Activated CD8-positive, alpha-beta T cell treated with anti-CD3 and anti-CD28 coated beads for 36 hours (primary cell): ENCODE measurements around the gene BANP. TPM values are rescaled to one million over a fixed set of nuclear protein-coding genes. Genes with fewer than 3 reads are reported as not detected.
A peak's percentile ranks its signal among the peaks of the same experiment; 100 is the strongest.

Source experiments
- ATAC-seq: fragments of 200-7000 bp; cut with Tn5 transposase; one replicate; pipeline ENCODE4 v1.10.0; 2021; ENCODE audit warnings: mild to moderate bottlenecking, moderate library complexity
- CTCF ChIA-PET: fragments of 350-600 bp; sonication (Branson Sonifier 250); formaldehyde crosslinking; loops from one replicate; lab custom pipeline; 2021; ENCODE audit warnings: antibody characterized with exemption; lab: Charles Lee
- POLR2A ChIA-PET: fragments of 350-600 bp; sonication (Branson Sonifier 250); formaldehyde crosslinking; loops from one replicate; lab custom pipeline; 2021; ENCODE audit warnings: antibody characterized with exemption; lab: Charles Lee
- DNase-seq: peaks from one replicate; pipeline ENCODE4 v3.0.0-alpha.2; 2020
- H3K27ac Mint-ChIP-seq: one replicate; pipeline ENCODE4 v1.8.0; 2021; ENCODE audit warnings: mild to moderate bottlenecking, mixed read lengths
- H3K27me3 Mint-ChIP-seq: one replicate; pipeline ENCODE4 v1.8.0; 2021; ENCODE audit warnings: mixed read lengths
- H3K36me3 Mint-ChIP-seq: one replicate; pipeline ENCODE4 v1.8.0; 2021; ENCODE audit warnings: low read depth, mixed read lengths
- H3K4me1 Mint-ChIP-seq: one replicate; pipeline ENCODE4 v1.8.0; 2021; ENCODE audit warnings: low read depth, mixed read lengths
- H3K4me3 Mint-ChIP-seq: one replicate; pipeline ENCODE4 v1.8.0; 2021; ENCODE audit warnings: mild to moderate bottlenecking, moderate library complexity, mixed read lengths
- H3K9me3 Mint-ChIP-seq: one replicate; pipeline ENCODE4 v1.8.0; 2021; ENCODE audit warnings: mixed read lengths
- CTCF ChIP-seq: fragments of 200-600 bp; IDR thresholded peaks from one replicate; pipeline ENCODE4 v1.8.0; 2022; ENCODE audit warnings: antibody characterized with exemption, mild to moderate bottlenecking
- intact Hi-C: fragments of 100-400 bp; cut with micrococcal nuclease; formaldehyde crosslinking; loops from one replicate; pipeline ENCODE4 v1.10.0; 2022
- total RNA-seq, 2 experiments: library from RNA; stranded (reverse); gene quantifications; one replicate each; pipeline ENCODE4 v1.2.3, GENCODE V29; 2021

The BANP gene
- total RNA-seq, 2 experiments from 2014 or later, result 32.1 to 36.1 TPM

- no peaks in the 10 kb centered on the region for H3K9me3 Mint-ChIP-seq
- ATAC-seq (no peak), DNase-seq (no peak)
- intact Hi-C loops, result no loop called here
- ChIA-PET POLR2A (no interaction called here), CTCF (no interaction called here)
- H3K4me1 Mint-ChIP-seq, result peaks cover 3% of the 10 kb centered on the region
- peaks cover 13% of the 10 kb centered on the region for H3K36me3 Mint-ChIP-seq
- H3K27ac Mint-ChIP-seq, result no peak overlapping the region
- no peak overlapping the region for H3K4me3 Mint-ChIP-seq
- H3K27me3 Mint-ChIP-seq, result no peaks in the 10 kb centered on the region
- TF ChIP-seq CTCF, result no peak
Measured at GRCh38 chr16:88010968-88011483, 59.8 kb downstream of the BANP start.

- POLR2A ChIA-PET, result no interaction called here
- TF ChIP-seq CTCF, result no peak
- no peak for DNase-seq
Measured at GRCh38 chr16:88012360-88012759, 61.1 kb downstream of the BANP start.

GRCh38 chr16:88013091-88013609 is 61.9 kb downstream of the BANP start:
- TF ChIP-seq CTCF, result no peak
- Mint-ChIP-seq H3K27ac (no peak overlapping the region), H3K36me3 (peaks cover 9% of the 10 kb centered on the region), H3K27me3 (no peaks in the 10 kb centered on the region), H3K9me3 (no peaks in the 10 kb centered on the region), H3K4me1 (peaks cover 3% of the 10 kb centered on the region), H3K4me3 (no peak overlapping the region)
- intact Hi-C loops, result no loop called here
- CTCF ChIA-PET, result no interaction called here
- POLR2A ChIA-PET, result no interaction called here
- ATAC-seq (peak; percentile 24), DNase-seq (no peak)

More at GRCh38 chr16:88012360-88012759, 61.1 kb downstream of the BANP start:
- no peak overlapping the region for H3K27ac Mint-ChIP-seq
- intact Hi-C loops, result no loop called here
- no peak for ATAC-seq
- peaks cover 11% of the 10 kb centered on the region for H3K36me3 Mint-ChIP-seq
- peaks cover 3% of the 10 kb centered on the region for H3K4me1 Mint-ChIP-seq
- no peak overlapping the region for H3K4me3 Mint-ChIP-seq
- no peaks in the 10 kb centered on the region for H3K9me3 Mint-ChIP-seq
- H3K27me3 Mint-ChIP-seq, result no peaks in the 10 kb centered on the region
- CTCF ChIA-PET, result no interaction called here

GRCh38 chr16:88013766-88014251 is 62.6 kb downstream of the BANP start:
- CTCF ChIA-PET, result no interaction called here
- H3K4me1 Mint-ChIP-seq, result peaks cover 3% of the 10 kb centered on the region
- peaks cover 7% of the 10 kb centered on the region for H3K36me3 Mint-ChIP-seq
- no peak overlapping the region for H3K4me3 Mint-ChIP-seq
- ATAC-seq (no peak), DNase-seq (no peak)
- intact Hi-C loops, result no loop called here
- no peaks in the 10 kb centered on the region for H3K27me3 Mint-ChIP-seq
- H3K27ac Mint-ChIP-seq, result no peak overlapping the region
- no peak for TF ChIP-seq CTCF
- H3K9me3 Mint-ChIP-seq, result no peaks in the 10 kb centered on the region
- POLR2A ChIA-PET, result no interaction called here

GRCh38 chr16:88014252-88014781 is 63.1 kb downstream of the BANP start:
- POLR2A ChIA-PET, result no interaction called here
- Mint-ChIP-seq H3K36me3 (peaks cover 11% of the 10 kb centered on the region), H3K4me3 (no peak overlapping the region), H3K4me1 (peaks cover 3% of the 10 kb centered on the region), H3K27ac (no peak overlapping the region), H3K27me3 (no peaks in the 10 kb centered on the region), H3K9me3 (no peaks in the 10 kb centered on the region)
- TF ChIP-seq CTCF, result no peak
- ATAC-seq (no peak), DNase-seq (no peak)
- intact Hi-C loops, result no loop called here
- CTCF ChIA-PET, result no interaction called here
